OCI-LY7 (cell line): ENCODE results near the gene LGR6. TPM values are rescaled to one million over a fixed set of nuclear protein-coding genes. Genes with fewer than 3 reads are reported as not detected.

Experiments used
- BruUV-seq: library from RNA; stranded (reverse); fragments of 400-500 nt; replicated peaks from 2 replicates; lab custom pipeline; 2021; lab: Mats Ljungman, UMichigan
- CTCF ChIA-PET: fragments of 300-600 bp; sonication (Branson Sonifier 250); formaldehyde crosslinking; loops from one replicate; lab custom pipeline; 2022; ENCODE audit warnings: antibody characterized with exemption; ENCODE audit not compliant: unreplicated experiment; lab: Charles Lee
- POLR2A ChIA-PET: fragments of 300-600 bp; sonication (Branson Sonifier 250); formaldehyde crosslinking; loops from one replicate; lab custom pipeline; 2022; ENCODE audit warnings: antibody characterized with exemption; lab: Charles Lee
- DNase-seq: peaks from one replicate; pipeline ENCODE4 v3.0.0-alpha.2; 2015; ENCODE audit warnings: low spot score
- H2AFZ ChIP-seq: fragments of 200-600 bp; sonication (generic), shearing (Covaris generic); 2 replicates; pipeline ENCODE4 v1.6.1; 2014; ENCODE audit warnings: mild to moderate bottlenecking, antibody characterized with exemption, low read length, moderate library complexity
- H3K27ac ChIP-seq: fragments of 200-600 bp; sonication (generic); 2 replicates; pipeline ENCODE4 v1.5.1; 2014; ENCODE audit warnings: mixed run types, low read depth, mild to moderate bottlenecking, moderate library complexity, low read length, inconsistent platforms; ENCODE audit not compliant: poor library complexity, severe bottlenecking
- H3K36me3 ChIP-seq: fragments of 200-600 bp; sonication (generic); 2 replicates; pipeline ENCODE4 v1.6.1; 2014; ENCODE audit warnings: mild to moderate bottlenecking, antibody characterized with exemption, low read length, moderate library complexity, mixed read lengths; ENCODE audit not compliant: insufficient read depth
- H3K4me1 ChIP-seq: fragments of 200-600 bp; sonication (generic); 2 replicates; pipeline ENCODE4 v1.5.1; 2014; ENCODE audit warnings: mild to moderate bottlenecking, low read length; ENCODE audit not compliant: insufficient read depth, poor library complexity, severe bottlenecking
- H3K4me2 ChIP-seq: fragments of 200-600 bp; sonication (generic); 2 replicates; pipeline ENCODE4 v1.6.1; 2014; ENCODE audit warnings: mild to moderate bottlenecking, low read length
- H3K4me3 ChIP-seq: fragments of 200-600 bp; sonication (generic); 2 replicates; pipeline ENCODE4 v1.5.1; 2014; ENCODE audit warnings: mild to moderate bottlenecking, low read depth, low read length; ENCODE audit not compliant: poor library complexity, severe bottlenecking
- H3K79me2 ChIP-seq: fragments of 200-600 bp; sonication (generic); 2 replicates; pipeline ENCODE4 v1.6.1; 2016; ENCODE audit warnings: low read depth, mild to moderate bottlenecking, low read length, moderate library complexity, mixed read lengths; ENCODE audit not compliant: insufficient read depth
- H3K9me2 ChIP-seq: fragments of 200-600 bp; sonication (generic); 2 replicates; pipeline ENCODE4 v1.6.1; 2016; ENCODE audit warnings: mild to moderate bottlenecking, low read length, mixed read lengths; ENCODE audit not compliant: insufficient read depth
- H3K9me3 ChIP-seq: fragments of 200-600 bp; sonication (generic); 2 replicates; pipeline ENCODE4 v1.6.1; 2014; ENCODE audit warnings: mild to moderate bottlenecking, mixed run types, low read length, mixed read lengths
- H4K20me1 ChIP-seq: fragments of 200-600 bp; sonication (generic); 2 replicates; pipeline ENCODE4 v1.6.1; 2014; ENCODE audit warnings: mild to moderate bottlenecking, antibody characterized with exemption, low read length, moderate library complexity, mixed read lengths; ENCODE audit not compliant: insufficient read depth
- CTCF ChIP-seq: fragments of 200-600 bp; sonication (generic); conservative IDR thresholded peaks from 2 replicates; pipeline ENCODE4 v1.5.1; 2014; ENCODE audit warnings: mild to moderate bottlenecking, antibody characterized with exemption, low read length, moderate library complexity, mixed read lengths
- EZH2phosphoT487 ChIP-seq: fragments of 200-600 bp; sonication (generic); IDR thresholded peaks from 2 replicates; pipeline ENCODE4 v1.6.1; 2018; ENCODE audit warnings: low read depth, borderline replicate concordance, mild to moderate bottlenecking, mixed run types, antibody characterized with exemption, low read length, moderate library complexity, mixed read lengths
- intact Hi-C: fragments of 100-400 bp; cut with micrococcal nuclease; formaldehyde crosslinking; loops from one replicate; pipeline ENCODE4 v1.10.0; 2022; ENCODE audit not compliant: unreplicated experiment
- total RNA-seq, 2 experiments: library from RNA; depleted of rRNA in 1 of 2; stranded (reverse); fragments of >200 nt in 1 of 2; shearing (Covaris generic) in 1 of 2; gene quantifications; 2 replicates each; pipeline ENCODE4 v1.2.3, GENCODE V29; 2014 to 2022

The LGR6 gene
- total RNA-seq, 2 experiments from 2014 or later: not detected

GRCh38 chr1:202247104-202247503 lies 53.5 kb downstream of the LGR6 start:
- H3K9me2 ChIP-seq: no peaks in the 10 kb centered on the region
- CTCF ChIA-PET: no interaction called here
- no peaks in the 10 kb centered on the region for H4K20me1 ChIP-seq
- no peaks in the 10 kb centered on the region for H3K79me2 ChIP-seq
- no peak overlapping the region for H3K4me3 ChIP-seq
- DNase-seq: no peak
- BruUV-seq: no TSS peak
- intact Hi-C loops: no loop called here
- peaks cover 9% of the 10 kb centered on the region for H3K4me1 ChIP-seq
- no peaks in the 10 kb centered on the region for H3K9me3 ChIP-seq
- POLR2A ChIA-PET: no interaction called here
- H3K4me2 ChIP-seq: no peak overlapping the region
- H3K36me3 ChIP-seq: no peaks in the 10 kb centered on the region
- no peak overlapping the region for H3K27ac ChIP-seq
- TF ChIP-seq EZH2phosphoT487 (no peak), CTCF (no peak)
- H2AFZ ChIP-seq: no peak overlapping the region

GRCh38 chr1:202247837-202248795 lies 54.5 kb downstream of the LGR6 start:
- no peaks in the 10 kb centered on the region for H3K9me3 ChIP-seq
- H3K9me2 ChIP-seq: no peaks in the 10 kb centered on the region
- ChIA-PET CTCF (interaction anchor here (0.5 to 0.7 kb wide), 4 partner anchors 55 to 837 kb away, joined by 3 to 8 read pairs (median 5); partner anchors contain the start of gene MYOG), POLR2A (interaction anchor here (0.6 kb wide), 2 partner anchors 31 to 975 kb away, joined by 3 to 4 read pairs; no protein-coding TSS in a partner anchor)
- H3K4me3 ChIP-seq: no peak overlapping the region
- BruUV-seq: no TSS peak
- H3K27ac ChIP-seq: no peak overlapping the region
- H3K79me2 ChIP-seq: no peaks in the 10 kb centered on the region
- H4K20me1 ChIP-seq: no peaks in the 10 kb centered on the region
- H3K4me1 ChIP-seq: peaks cover 9% of the 10 kb centered on the region
- no peak overlapping the region for H2AFZ ChIP-seq
- TF ChIP-seq CTCF (no peak), EZH2phosphoT487 (no peak)
- intact Hi-C loops: no loop called here
- peak overlapping the region; percentile 15; the same call in 1 of the 2 replicates for H3K4me2 ChIP-seq
- peak; percentile 20 for DNase-seq
- H3K36me3 ChIP-seq: no peaks in the 10 kb centered on the region

GRCh38 chr1:202248861-202249260 lies 55.3 kb downstream of the LGR6 start:
- Histone ChIP-seq H3K9me2 (no peaks in the 10 kb centered on the region), H3K36me3 (no peaks in the 10 kb centered on the region), H4K20me1 (no peaks in the 10 kb centered on the region), H3K79me2 (no peaks in the 10 kb centered on the region), H3K4me1 (peaks cover 9% of the 10 kb centered on the region), H3K4me2 (no peak overlapping the region), H3K4me3 (no peak overlapping the region), H2AFZ (no peak overlapping the region), H3K27ac (no peak overlapping the region), H3K9me3 (no peaks in the 10 kb centered on the region)
- intact Hi-C loops: no loop called here
- BruUV-seq: no TSS peak
- ChIA-PET POLR2A (no interaction called here), CTCF (interaction anchor here (1.0 kb wide), 1 partner anchor 56 kb away, joined by 3 read pairs; no protein-coding TSS in a partner anchor)
- TF ChIP-seq EZH2phosphoT487 (no peak), CTCF (no peak)
- DNase-seq: no peak
